HEK293 (cell line): Measurements from ENCODE around the gene KIAA1614.

ENCODE experiments used
- CTCF ChIA-PET: fragments of 350-600 bp; formaldehyde crosslinking; extraction: SDS; loops from one replicate; lab custom pipeline; 2021; ENCODE audit warnings: antibody characterized with exemption; lab: Yijun Ruan, JAX
- POLR2A ChIA-PET: fragments of 300-600 bp; formaldehyde crosslinking; extraction: SDS; loops from one replicate; lab custom pipeline; 2020; ENCODE audit warnings: antibody characterized with exemption, inconsistent platforms; lab: Yijun Ruan, JAX
- H3K27ac ChIP-seq: fragments of 200-500 bp; sonication (Bioruptor generic); 2 replicates; pipeline ENCODE4 v1.5.1; 2014; ENCODE audit warnings: low read depth, low read length, control low read depth, inconsistent platforms; ENCODE audit errors: extremely low read depth
- H3K36me3 ChIP-seq, 2 experiments: fragments of 200-500 bp in 1 of 2; sonication (Bioruptor generic) in 1 of 2; 1 replicate in 1 of 2; 2 replicates in 1 of 2; pipeline ENCODE4 v1.5.1; 2014 to 2017; ENCODE audit warnings: inconsistent platforms in 2 of 2, low read length in 2 of 2; ENCODE audit not compliant: control insufficient read depth in 2 of 2, insufficient read depth in 1 of 2
- H3K4me1 ChIP-seq: fragments of 200-500 bp; sonication (Bioruptor generic); 2 replicates; pipeline ENCODE4 v1.5.1; 2014; ENCODE audit warnings: mild to moderate bottlenecking, low read length, inconsistent platforms; ENCODE audit not compliant: control insufficient read depth, insufficient read depth
- H3K4me3 ChIP-seq: 2 replicates; pipeline ENCODE4 v1.5.1; 2011; ENCODE audit warnings: low read depth, mild to moderate bottlenecking, control low read depth, low read length, moderate library complexity
- H3K9me3 ChIP-seq: fragments of 200-500 bp; sonication (Bioruptor generic); 2 replicates; pipeline ENCODE4 v1.5.1; 2014; ENCODE audit warnings: low read depth, low read length, inconsistent platforms; ENCODE audit not compliant: control insufficient read depth, insufficient read depth
- EGR2 ChIP-seq: fragments of 450-650 bp; formaldehyde crosslinking; IDR thresholded peaks from 2 replicates; pipeline ENCODE4 v1.5.1; 2016; ENCODE audit warnings: low read depth, missing biosample characterization, missing genetic modification characterization
- OSR2 ChIP-seq: fragments of 450-650 bp; formaldehyde crosslinking; IDR thresholded peaks from 2 replicates; pipeline ENCODE4 v1.5.1; 2016; ENCODE audit warnings: missing biosample characterization, missing genetic modification characterization
- PRDM6 ChIP-seq: fragments of 450-650 bp; formaldehyde crosslinking; IDR thresholded peaks from 2 replicates; pipeline ENCODE4 v1.5.1; 2017; ENCODE audit warnings: missing biosample characterization, missing genetic modification characterization
- SP3 ChIP-seq: fragments of 450-650 bp; formaldehyde crosslinking; IDR thresholded peaks from 2 replicates; pipeline ENCODE4 v1.5.1; 2016; ENCODE audit warnings: missing biosample characterization, missing genetic modification characterization
- ZBTB1 ChIP-seq: fragments of 450-650 bp; formaldehyde crosslinking; IDR thresholded peaks from 2 replicates; pipeline ENCODE4 v1.5.1; 2016; ENCODE audit warnings: missing biosample characterization, missing genetic modification characterization
- ZBTB48 ChIP-seq: fragments of 450-650 bp; formaldehyde crosslinking; IDR thresholded peaks from 2 replicates; pipeline ENCODE4 v1.5.1; 2016; ENCODE audit warnings: missing biosample characterization, missing genetic modification characterization
- ZIC2 ChIP-seq: fragments of 450-650 bp; formaldehyde crosslinking; IDR thresholded peaks from 2 replicates; pipeline ENCODE4 v1.5.1; 2016; ENCODE audit warnings: missing biosample characterization, missing genetic modification characterization
- ZNF155 ChIP-seq: fragments of 450-650 bp; formaldehyde crosslinking; IDR thresholded peaks from 2 replicates; pipeline ENCODE4 v1.5.1; 2016; ENCODE audit warnings: missing biosample characterization, missing genetic modification characterization
- ZNF221 ChIP-seq: fragments of 450-650 bp; formaldehyde crosslinking; IDR thresholded peaks from 2 replicates; pipeline ENCODE4 v1.5.1; 2017; ENCODE audit warnings: missing biosample characterization, missing genetic modification characterization, borderline replicate concordance
- ZNF311 ChIP-seq: fragments of 450-650 bp; formaldehyde crosslinking; IDR thresholded peaks from 2 replicates; pipeline ENCODE4 v1.5.1; 2017; ENCODE audit warnings: missing biosample characterization, missing genetic modification characterization, borderline replicate concordance
- ZNF366 ChIP-seq: fragments of 450-650 bp; formaldehyde crosslinking; conservative IDR thresholded peaks from 2 replicates; pipeline ENCODE4 v1.5.1; 2016; ENCODE audit warnings: missing biosample characterization, missing genetic modification characterization
- ZNF398 ChIP-seq: fragments of 450-650 bp; formaldehyde crosslinking; IDR thresholded peaks from 2 replicates; pipeline ENCODE4 v1.5.1; 2017; ENCODE audit warnings: missing biosample characterization, missing genetic modification characterization
- ZNF426 ChIP-seq: fragments of 450-650 bp; formaldehyde crosslinking; IDR thresholded peaks from 2 replicates; pipeline ENCODE4 v1.5.1; 2017; ENCODE audit warnings: missing biosample characterization, missing genetic modification characterization, mild to moderate bottlenecking, inconsistent platforms, moderate library complexity
- ZNF654 ChIP-seq: fragments of 450-650 bp; formaldehyde crosslinking; IDR thresholded peaks from 2 replicates; pipeline ENCODE4 v1.5.1; 2016; ENCODE audit warnings: low read depth, missing biosample characterization, missing genetic modification characterization
- ZNF76 ChIP-seq: fragments of 450-650 bp; formaldehyde crosslinking; IDR thresholded peaks from 2 replicates; pipeline ENCODE4; 2016; ENCODE audit warnings: low read depth, missing biosample characterization, missing genetic modification characterization, borderline replicate concordance
- ZNF830 ChIP-seq: fragments of 450-650 bp; IDR thresholded peaks from 2 replicates; pipeline ENCODE4 v1.5.0; 2018; ENCODE audit warnings: missing biosample characterization, missing genetic modification characterization, low read depth, mild to moderate bottlenecking, moderate library complexity

KIAA1614 gene

GRCh38 chr1:180948641-180949615, 36.2 kb downstream of the KIAA1614 start:
- H3K4me1 ChIP-seq: no peaks in the 10 kb centered on the region
- H3K4me3 ChIP-seq: no peak overlapping the region
- H3K9me3 ChIP-seq: no peaks in the 10 kb centered on the region
- ChIA-PET CTCF (interaction anchor here (0.6 to 0.7 kb wide), 2 partner anchors 73 to 215 kb away, joined by 3 to 4 read pairs; no protein-coding TSS in a partner anchor), POLR2A (interaction anchor here (0.6 kb wide), 1 partner anchor 148 kb away, joined by 5 read pairs; no protein-coding TSS in a partner anchor)
- H3K36me3 ChIP-seq: peaks cover 0 to 23% of the 10 kb centered on the region in 2 experiments; a peak in 2 of 3 replicates
- H3K27ac ChIP-seq: no peak overlapping the region
- no peak for TF ChIP-seq OSR2 (tag by site-specific recombination)
- TF ChIP-seq ZIC2 (tag by site-specific recombination): peak; percentile 87

GRCh38 chr1:180949616-180950000, 36.9 kb downstream of the KIAA1614 start:
- POLR2A ChIA-PET: interaction anchor here (0.6 kb wide), 1 partner anchor 147 kb away, joined by 5 read pairs; no protein-coding TSS in a partner anchor
- CTCF ChIA-PET: interaction anchor here (0.7 kb wide), 1 partner anchor 73 kb away, joined by 3 read pairs; no protein-coding TSS in a partner anchor
- peaks cover 0 to 28% of the 10 kb centered on the region in 2 experiments; a peak in 2 of 3 replicates for H3K36me3 ChIP-seq
- no peaks in the 10 kb centered on the region for H3K9me3 ChIP-seq
- no peak overlapping the region for H3K4me3 ChIP-seq
- TF ChIP-seq ZNF654 (tag by site-specific recombination): no peak
- TF ChIP-seq PRDM6 (tag by site-specific recombination): no peak
- no peak for TF ChIP-seq ZBTB1 (tag by site-specific recombination)
- no peak for TF ChIP-seq ZNF221 (tag by site-specific recombination)
- TF ChIP-seq ZNF426: no peak
- TF ChIP-seq ZNF155 (tag by site-specific recombination): no peak
- H3K27ac ChIP-seq: no peak overlapping the region
- no peaks in the 10 kb centered on the region for H3K4me1 ChIP-seq

GRCh38 chr1:180950321-180950720, 37.6 kb downstream of the KIAA1614 start:
- CTCF ChIA-PET: no interaction called here
- POLR2A ChIA-PET: no interaction called here
- H3K27ac ChIP-seq: no peak overlapping the region
- H3K4me1 ChIP-seq: no peaks in the 10 kb centered on the region
- H3K4me3 ChIP-seq: no peak overlapping the region
- peaks cover 0 to 35% of the 10 kb centered on the region in 2 experiments; a peak in 2 of 3 replicates for H3K36me3 ChIP-seq
- TF ChIP-seq ZIC2 (tag by site-specific recombination): no peak
- TF ChIP-seq ZNF830 (tag by site-specific recombination): no peak
- no peak for TF ChIP-seq EGR2 (tag by site-specific recombination)
- no peak for TF ChIP-seq ZNF311
- no peak for TF ChIP-seq ZBTB48 (tag by site-specific recombination)
- TF ChIP-seq ZNF366 (tag by site-specific recombination): no peak
- TF ChIP-seq SP3: no peak
- no peak for TF ChIP-seq ZNF76 (tag by site-specific recombination)
- no peak for TF ChIP-seq ZNF398 (tag by site-specific recombination)
- no peaks in the 10 kb centered on the region for H3K9me3 ChIP-seq
